ENCODE measurements around the gene HAGHL. TPM values are rescaled to one million over a fixed set of nuclear protein-coding genes. Genes with fewer than 3 reads are reported as not detected.
"Not testable (repeated sequence)": the region's sequence is repeated elsewhere in the genome, so short reads cannot be mapped to it uniquely, and the experiment has no call there.

HAGHL gene
- total RNA-seq, 1 donor from 2014 or later = 19.1 TPM

- intact Hi-C loops (cut with micrococcal nuclease) = no loop called here
- Mint-ChIP-seq H3K36me3 (ENCODE audit: low read depth) (no peaks in the 10 kb centered on the region), H3K4me3 (no peak overlapping the region), H3K27me3 (ENCODE audit: insufficient read depth) (no peaks in the 10 kb centered on the region), H3K9me3 (no peaks in the 10 kb centered on the region), H3K27ac (no peak overlapping the region), H3K4me1 (ENCODE audit: low read depth) (no peaks in the 10 kb centered on the region)
- no peak for DNase-seq (ENCODE audit: low spot score)
Observed at GRCh38 chr16:766820-767640, 40.1 kb downstream of the HAGHL start.

GRCh38 chr16:767743-768235 is 40.9 kb downstream of the HAGHL start:
- intact Hi-C loops (cut with micrococcal nuclease) = no loop called here
- DNase-seq (ENCODE audit: low spot score) = no peak
- H3K4me3 Mint-ChIP-seq = no peak overlapping the region
- H3K4me1 Mint-ChIP-seq (ENCODE audit: low read depth) = no peaks in the 10 kb centered on the region
- H3K27ac Mint-ChIP-seq = no peak overlapping the region
- no peaks in the 10 kb centered on the region for H3K27me3 Mint-ChIP-seq (ENCODE audit: insufficient read depth)
- no peaks in the 10 kb centered on the region for H3K36me3 Mint-ChIP-seq (ENCODE audit: low read depth)
- no peaks in the 10 kb centered on the region for H3K9me3 Mint-ChIP-seq

GRCh38 chr16:768428-768827 is 41.5 kb downstream of the HAGHL start:
- H3K36me3 Mint-ChIP-seq (ENCODE audit: low read depth) = no peaks in the 10 kb centered on the region
- no peaks in the 10 kb centered on the region for H3K4me1 Mint-ChIP-seq (ENCODE audit: low read depth)
- no peak for DNase-seq (ENCODE audit: low spot score)
- no peaks in the 10 kb centered on the region for H3K9me3 Mint-ChIP-seq
- H3K27me3 Mint-ChIP-seq (ENCODE audit: insufficient read depth) = no peaks in the 10 kb centered on the region
- intact Hi-C loops (cut with micrococcal nuclease) = no loop called here
- no peak overlapping the region for H3K4me3 Mint-ChIP-seq
- no peak overlapping the region for H3K27ac Mint-ChIP-seq

GRCh38 chr16:769184-769784 is 42.4 kb downstream of the HAGHL start:
- Mint-ChIP-seq H3K4me3 (no peak overlapping the region), H3K27me3 (ENCODE audit: insufficient read depth) (no peaks in the 10 kb centered on the region), H3K36me3 (ENCODE audit: low read depth) (no peaks in the 10 kb centered on the region), H3K4me1 (ENCODE audit: low read depth) (no peaks in the 10 kb centered on the region), H3K9me3 (no peaks in the 10 kb centered on the region), H3K27ac (no peak overlapping the region)
- no peak for DNase-seq (ENCODE audit: low spot score)
- intact Hi-C loops (cut with micrococcal nuclease) = no loop called here

GRCh38 chr16:769934-770333 is 43.0 kb downstream of the HAGHL start:
- no peak overlapping the region for H3K27ac Mint-ChIP-seq
- H3K9me3 Mint-ChIP-seq = no peaks in the 10 kb centered on the region
- intact Hi-C loops (cut with micrococcal nuclease) = no loop called here
- H3K27me3 Mint-ChIP-seq (ENCODE audit: insufficient read depth) = no peaks in the 10 kb centered on the region
- no peak for DNase-seq (ENCODE audit: low spot score)
- H3K4me3 Mint-ChIP-seq = no peak overlapping the region
- H3K4me1 Mint-ChIP-seq (ENCODE audit: low read depth) = no peaks in the 10 kb centered on the region
- no peaks in the 10 kb centered on the region for H3K36me3 Mint-ChIP-seq (ENCODE audit: low read depth)

GRCh38 chr16:770411-770810 is 43.5 kb downstream of the HAGHL start:
- Mint-ChIP-seq H3K4me3 (no peak overlapping the region), H3K36me3 (ENCODE audit: low read depth) (no peaks in the 10 kb centered on the region), H3K27me3 (ENCODE audit: insufficient read depth) (no peaks in the 10 kb centered on the region), H3K9me3 (no peaks in the 10 kb centered on the region), H3K27ac (no peak overlapping the region), H3K4me1 (ENCODE audit: low read depth) (no peaks in the 10 kb centered on the region)
- DNase-seq (ENCODE audit: low spot score) = no peak
- intact Hi-C loops (cut with micrococcal nuclease) = no loop called here

- Mint-ChIP-seq H3K9me3 (no peaks in the 10 kb centered on the region), H3K27ac (no peak overlapping the region), H3K27me3 (ENCODE audit: insufficient read depth) (no peaks in the 10 kb centered on the region), H3K4me3 (no peak overlapping the region), H3K4me1 (ENCODE audit: low read depth) (no peaks in the 10 kb centered on the region), H3K36me3 (ENCODE audit: low read depth) (no peaks in the 10 kb centered on the region)
- intact Hi-C loops (cut with micrococcal nuclease) = no loop called here
- no peak for DNase-seq (ENCODE audit: low spot score)
Observed at GRCh38 chr16:772959-773358, 46.1 kb downstream of the HAGHL start.

GRCh38 chr16:774086-775001 is 47.4 kb downstream of the HAGHL start:
- H3K27me3 Mint-ChIP-seq (ENCODE audit: insufficient read depth) = no peaks in the 10 kb centered on the region
- intact Hi-C loops (cut with micrococcal nuclease) = no loop called here
- no peaks in the 10 kb centered on the region for H3K9me3 Mint-ChIP-seq
- DNase-seq (ENCODE audit: low spot score) = no peak
- no peaks in the 10 kb centered on the region for H3K4me1 Mint-ChIP-seq (ENCODE audit: low read depth)
- no peak overlapping the region for H3K4me3 Mint-ChIP-seq
- no peaks in the 10 kb centered on the region for H3K36me3 Mint-ChIP-seq (ENCODE audit: low read depth)
- no peak overlapping the region for H3K27ac Mint-ChIP-seq

GRCh38 chr16:775236-775796 is 48.4 kb downstream of the HAGHL start:
- Mint-ChIP-seq H3K27ac (no peak overlapping the region), H3K9me3 (no peaks in the 10 kb centered on the region), H3K4me3 (no peak overlapping the region)

GRCh38 chr16:776298-776697 is 49.4 kb downstream of the HAGHL start:
- H3K36me3 Mint-ChIP-seq (ENCODE audit: low read depth); H3K4me3 Mint-ChIP-seq; H3K27me3 Mint-ChIP-seq (ENCODE audit: insufficient read depth); intact Hi-C loops (cut with micrococcal nuclease); H3K27ac Mint-ChIP-seq; H3K9me3 Mint-ChIP-seq; H3K4me1 Mint-ChIP-seq (ENCODE audit: low read depth); DNase-seq (ENCODE audit: low spot score): not testable (repeated sequence)

More at GRCh38 chr16:775236-775796, 48.4 kb downstream of the HAGHL start:
- intact Hi-C loops (cut with micrococcal nuclease) = no loop called here
- H3K27me3 Mint-ChIP-seq (ENCODE audit: insufficient read depth) = no peaks in the 10 kb centered on the region
- H3K36me3 Mint-ChIP-seq (ENCODE audit: low read depth) = no peaks in the 10 kb centered on the region
- no peaks in the 10 kb centered on the region for H3K4me1 Mint-ChIP-seq (ENCODE audit: low read depth)
- DNase-seq (ENCODE audit: low spot score) = no peak

- Mint-ChIP-seq H3K27ac (no peak overlapping the region), H3K9me3 (no peaks in the 10 kb centered on the region), H3K36me3 (ENCODE audit: low read depth) (no peaks in the 10 kb centered on the region), H3K4me3 (no peak overlapping the region), H3K4me1 (ENCODE audit: low read depth) (no peaks in the 10 kb centered on the region), H3K27me3 (ENCODE audit: insufficient read depth) (no peaks in the 10 kb centered on the region)
- DNase-seq (ENCODE audit: low spot score) = no peak
- intact Hi-C loops (cut with micrococcal nuclease) = no loop called here
Observed at GRCh38 chr16:776824-777223, 49.9 kb downstream of the HAGHL start.

GRCh38 chr16:777826-778225 is 50.9 kb downstream of the HAGHL start:
- H3K4me3 Mint-ChIP-seq = no peak overlapping the region
- DNase-seq (ENCODE audit: low spot score) = no peak
- H3K36me3 Mint-ChIP-seq (ENCODE audit: low read depth) = no peaks in the 10 kb centered on the region

More at GRCh38 chr16:777826-778225, 50.9 kb downstream of the HAGHL start:
- no peaks in the 10 kb centered on the region for H3K27me3 Mint-ChIP-seq (ENCODE audit: insufficient read depth)
- no peaks in the 10 kb centered on the region for H3K4me1 Mint-ChIP-seq (ENCODE audit: low read depth)
- H3K9me3 Mint-ChIP-seq = no peaks in the 10 kb centered on the region
- intact Hi-C loops (cut with micrococcal nuclease) = no loop called here
- H3K27ac Mint-ChIP-seq = no peak overlapping the region

Measured in activated T-helper 1 cell treated with anti-CD3 and anti-CD28 coated beads, Interleukin-12 subunit alpha, Interleukin-12 subunit beta, Interleukin-2, Interleukin-4 antibody, amounts not matched to agents 30 ng/mL and 10 ng/mL and 1 ng/mL, durations not matched to agents 14 hours and 24 hours and 36 hours (primary cell).